Activated CD8-positive, alpha-beta memory T cell treated with anti-CD3 and anti-CD28 coated beads for 36 hours (primary cell): ENCODE results near the gene TRAPPC4. TPM values are rescaled to one million over a fixed set of nuclear protein-coding genes. Genes with fewer than 3 reads are reported as not detected.
"Not testable (repeated sequence)": the region's sequence is repeated elsewhere in the genome, so short reads cannot be mapped to it uniquely, and the experiment has no call there.

Experiments
- CTCF ChIA-PET: fragments of 350-600 bp; sonication (Branson Sonifier 250); formaldehyde crosslinking; loops from one replicate; lab custom pipeline; 2021; ENCODE audit warnings: antibody characterized with exemption; lab: Charles Lee
- POLR2A ChIA-PET: fragments of 350-600 bp; sonication (Branson Sonifier 250); formaldehyde crosslinking; loops from one replicate; lab custom pipeline; 2021; ENCODE audit warnings: antibody characterized with exemption; lab: Charles Lee
- total RNA-seq, 2 experiments: library from RNA; stranded (reverse); gene quantifications; one replicate each; pipeline ENCODE4 v1.2.3, GENCODE V29; 2021

The TRAPPC4 gene
- total RNA-seq, 2 experiments from 2014 or later: 136 to 145 TPM

- POLR2A ChIA-PET: interaction anchor here (0.6 kb wide), 1 partner anchor 8 kb away, joined by 6 read pairs; no protein-coding TSS in a partner anchor
- CTCF ChIA-PET: no interaction called here
These were observed 11.9 kb upstream of the TRAPPC4 start for GRCh38 chr11:119006656-119007055.

- POLR2A ChIA-PET: interaction anchor here (0.6 kb wide), 1 partner anchor 115 kb away, joined by 3 read pairs; no protein-coding TSS in a partner anchor
- CTCF ChIA-PET: interaction anchor here (1.4 kb wide), 1 partner anchor 310 kb away, joined by 3 read pairs; no protein-coding TSS in a partner anchor
These were observed 7.0 kb upstream of the TRAPPC4 start for GRCh38 chr11:119011476-119012053.

DNA sequence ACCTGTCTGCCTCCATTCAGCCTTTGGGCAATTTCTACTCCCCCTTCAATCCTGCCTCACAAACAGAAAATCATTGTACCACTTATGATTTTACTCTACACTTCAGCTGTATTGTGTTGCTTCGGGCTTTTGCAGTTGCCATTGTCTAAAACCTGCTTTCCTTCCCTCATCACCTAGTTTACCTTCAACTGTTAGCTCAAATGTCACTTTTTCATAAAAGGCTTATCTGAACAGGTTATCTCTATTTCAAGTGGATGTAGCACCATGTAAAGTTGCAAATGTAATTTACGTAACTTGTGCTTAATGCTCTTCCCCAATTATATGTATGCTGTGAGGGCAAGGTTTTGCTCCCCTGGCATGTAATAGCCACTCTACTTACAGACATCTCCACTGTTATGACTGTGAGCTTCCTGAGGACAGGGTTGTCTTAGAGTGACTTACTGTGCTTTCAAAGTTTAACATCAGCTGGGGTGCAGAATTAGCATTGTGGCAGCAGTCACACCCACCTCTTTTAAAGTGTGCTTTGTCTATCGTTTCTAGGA is 5.9 kb upstream of the TRAPPC4 start:
- ChIA-PET CTCF (interaction anchor here (1.3 kb wide), 1 partner anchor 11 kb away, joined by 3 read pairs; no protein-coding TSS in a partner anchor), POLR2A (interaction anchor here (0.6 to 0.7 kb wide), 2 partner anchors 10 to 15 kb away, joined by 3 to 5 read pairs; no protein-coding TSS in a partner anchor)

- CTCF ChIA-PET: interaction anchor here (0.9 to 1.3 kb wide), 3 partner anchors 10 to 42 kb away, joined by 3 to 4 read pairs (median 3); partner anchors contain the start of gene HYOU1
- POLR2A ChIA-PET: interaction anchor here (0.6 to 1.4 kb wide), 6 partner anchors 8 to 618 kb away, joined by 3 to 6 read pairs (median 4); partner anchors contain the start of gene CENATAC
These were observed 4.2 kb upstream of the TRAPPC4 start for GRCh38 chr11:119014209-119014924.

DNA sequence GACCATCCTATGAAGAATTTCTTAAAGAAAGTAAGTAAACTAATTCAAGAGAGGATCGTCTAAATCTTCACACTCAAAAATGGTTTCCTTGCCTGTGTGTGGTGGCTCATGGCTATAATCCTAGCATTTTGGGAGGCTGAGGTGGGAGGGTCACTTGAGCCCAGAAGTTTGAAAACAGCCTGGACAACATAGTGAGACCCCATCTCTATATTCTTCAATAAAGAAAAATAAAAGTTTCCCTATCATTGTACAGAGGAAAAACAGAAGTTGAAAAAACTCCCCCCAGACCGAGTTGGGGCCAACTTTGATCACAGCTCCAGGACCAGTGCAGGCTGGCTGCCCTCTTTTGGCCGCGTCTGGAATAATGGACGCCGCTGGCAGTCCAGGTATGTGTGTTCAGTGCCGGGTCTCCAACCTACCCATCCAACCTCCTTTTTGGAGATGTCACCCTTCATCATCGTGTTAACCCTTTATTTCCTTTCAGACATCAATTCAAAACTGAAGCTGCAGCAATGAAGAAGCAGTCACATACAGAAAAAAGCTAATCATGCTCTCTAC is 3.4 kb upstream of the TRAPPC4 start:
- ChIA-PET POLR2A (interaction anchor here (0.8 to 1.4 kb wide), 4 partner anchors 10 to 41 kb away, joined by 3 to 4 read pairs (median 3); partner anchors contain the start of gene CENATAC), CTCF (interaction anchor here (0.8 to 1.5 kb wide), 3 partner anchors 18 to 224 kb away, joined by 3 to 4 read pairs (median 3); partner anchors contain the start of genes CENATAC, DDX6 and HYOU1)

- CTCF ChIA-PET: interaction anchor here (1.0 to 1.5 kb wide), 3 partner anchors 14 to 225 kb away, joined by 3 to 4 read pairs (median 3); partner anchors contain the start of gene DDX6
These were observed 2.2 kb upstream of the TRAPPC4 start for GRCh38 chr11:119016216-119017009.

DNA sequence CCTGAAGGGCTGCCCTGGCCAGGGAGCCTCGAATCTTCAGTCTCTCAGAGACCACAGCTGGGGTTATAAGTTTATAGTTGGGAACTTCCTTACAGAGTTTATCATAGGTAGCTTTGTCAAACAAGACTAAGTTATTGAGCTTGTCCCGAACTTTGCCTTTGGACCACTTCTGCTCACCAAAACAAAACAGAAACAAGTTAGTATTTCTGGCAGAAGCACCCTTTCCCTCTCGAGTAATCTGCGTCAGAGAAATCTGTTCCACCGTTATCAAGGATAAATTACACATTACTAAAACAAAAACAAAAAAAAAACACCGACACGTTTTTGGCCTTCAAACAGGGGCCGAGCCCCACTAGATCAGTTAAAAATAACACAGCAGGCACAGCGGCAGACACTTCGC is 1.2 kb upstream of the TRAPPC4 start:
- CTCF ChIA-PET: not testable (repeated sequence)
- POLR2A ChIA-PET: interaction anchor here (2.8 kb wide), 1 partner anchor 19 kb away, joined by 18 read pairs; the partner anchor contains the start of gene CENATAC

More at GRCh38 chr11:119016216-119017009, 2.2 kb upstream of the TRAPPC4 start:
- POLR2A ChIA-PET: interaction anchor here (0.7 to 1.4 kb wide), 5 partner anchors 12 to 91 kb away, joined by 3 to 9 read pairs (median 3); no protein-coding TSS in a partner anchor

DNA sequence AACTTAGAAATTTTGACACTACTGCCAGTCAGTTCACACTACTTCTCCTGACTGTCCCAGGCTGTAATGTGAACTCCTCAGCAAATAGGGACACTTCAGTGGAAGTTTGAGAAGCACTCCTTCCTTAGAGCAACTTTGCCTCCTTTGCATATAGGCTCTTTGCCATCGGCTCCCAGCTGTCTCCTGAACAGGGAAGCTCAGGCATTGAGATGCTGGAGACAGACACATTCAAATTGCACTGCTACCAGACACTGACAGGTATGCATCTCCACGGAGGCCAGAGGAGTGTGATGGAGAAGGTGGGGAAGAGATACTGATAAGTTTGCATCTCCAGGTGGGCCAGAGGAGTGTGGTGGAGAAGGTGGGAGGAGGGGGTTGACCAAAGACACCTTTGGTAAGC is 1.4 kb downstream of the TRAPPC4 start:
- POLR2A ChIA-PET: interaction anchor here (2.3 kb wide), 1 partner anchor 10 kb away, joined by 6 read pairs; no protein-coding TSS in a partner anchor
- CTCF ChIA-PET: interaction anchor here (0.7 to 2.3 kb wide), 2 partner anchors 10 to 99 kb away, joined by 4 to 7 read pairs; partner anchors contain the start of gene SLC37A4

DNA sequence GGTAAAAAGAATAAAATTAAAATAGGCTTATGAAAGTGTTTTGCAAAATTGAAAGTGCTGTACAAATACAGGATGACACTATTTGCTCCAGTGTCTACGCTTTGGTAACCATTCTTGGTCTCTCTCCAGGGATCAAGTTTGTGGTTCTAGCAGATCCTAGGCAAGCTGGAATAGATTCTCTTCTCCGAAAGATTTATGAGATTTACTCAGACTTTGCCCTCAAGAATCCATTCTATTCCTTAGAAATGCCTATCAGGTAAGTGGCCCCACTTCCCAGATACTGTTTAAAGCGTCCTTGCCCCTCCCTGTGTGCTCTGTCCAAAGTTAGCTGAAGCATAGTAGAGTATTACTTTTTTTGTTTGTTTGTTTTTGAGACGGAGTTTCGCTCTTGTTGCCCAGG is 3.1 kb downstream of the TRAPPC4 start:
- POLR2A ChIA-PET: no interaction called here
- CTCF ChIA-PET: interaction anchor here (0.6 kb wide), 1 partner anchor 20 kb away, joined by 3 read pairs; no protein-coding TSS in a partner anchor

DNA sequence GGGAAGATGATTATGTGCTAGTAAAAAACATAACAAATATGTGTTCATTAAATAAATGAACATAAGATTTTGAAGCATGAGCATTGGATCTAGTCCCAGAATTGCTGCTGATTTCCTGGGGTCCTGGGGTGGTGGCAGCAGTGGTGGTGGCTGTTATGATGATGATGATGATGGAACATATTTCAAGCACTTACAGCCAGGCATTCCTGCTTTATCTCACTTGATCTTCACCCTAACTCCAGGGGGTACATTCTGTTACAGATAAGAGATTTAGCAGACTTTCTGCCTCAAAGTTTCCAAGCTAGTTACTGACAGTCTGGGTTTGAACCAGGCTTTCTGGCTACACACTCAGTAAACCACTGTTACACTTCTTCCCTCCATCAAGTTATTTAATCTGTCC is 5.2 kb downstream of the TRAPPC4 start:
- POLR2A ChIA-PET: no interaction called here
- CTCF ChIA-PET: interaction anchor here (0.8 to 1.1 kb wide), 2 partner anchors 10 to 299 kb away, joined by 3 read pairs; no protein-coding TSS in a partner anchor

GRCh38 chr11:119024430-119025098 is 6.0 kb downstream of the TRAPPC4 start:
- ChIA-PET POLR2A (interaction anchor here (0.5 kb wide), 1 partner anchor 61 kb away, joined by 8 read pairs; no protein-coding TSS in a partner anchor), CTCF (interaction anchor here (1.1 to 1.4 kb wide), 2 partner anchors 11 to 27 kb away, joined by 3 read pairs; no protein-coding TSS in a partner anchor)

DNA sequence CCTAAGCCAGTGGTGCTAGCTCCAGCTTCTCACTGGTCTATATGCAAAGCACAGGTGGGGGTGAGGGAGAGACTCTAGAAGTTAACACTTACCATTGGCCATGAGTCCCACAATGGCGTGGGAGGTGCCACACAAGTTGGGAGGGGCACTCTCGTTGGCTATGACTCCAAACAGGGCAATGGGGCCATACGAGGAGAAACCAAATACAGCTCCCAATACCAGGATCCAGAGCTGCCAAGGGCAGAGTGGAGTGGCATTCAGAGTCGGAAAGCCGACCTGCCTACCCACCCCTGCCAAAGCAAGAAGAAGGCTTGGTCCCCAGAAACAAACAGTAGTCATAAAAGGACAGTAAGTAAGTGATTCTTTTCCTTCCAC is 6.5 kb downstream of the TRAPPC4 start:
- CTCF ChIA-PET: interaction anchor here (1.4 kb wide), 1 partner anchor 28 kb away, joined by 3 read pairs; no protein-coding TSS in a partner anchor
- POLR2A ChIA-PET: interaction anchor here (0.5 kb wide), 1 partner anchor 60 kb away, joined by 8 read pairs; no protein-coding TSS in a partner anchor

GRCh38 chr11:119025541-119025940 is 7.0 kb downstream of the TRAPPC4 start:
- POLR2A ChIA-PET: no interaction called here
- CTCF ChIA-PET: interaction anchor here (0.8 to 1.4 kb wide), 2 partner anchors 9 to 28 kb away, joined by 3 read pairs; no protein-coding TSS in a partner anchor

GRCh38 chr11:119025978-119026766 is 7.6 kb downstream of the TRAPPC4 start:
- CTCF ChIA-PET: interaction anchor here (0.8 to 1.4 kb wide), 3 partner anchors 8 to 37 kb away, joined by 3 read pairs; no protein-coding TSS in a partner anchor
- POLR2A ChIA-PET: no interaction called here

DNA sequence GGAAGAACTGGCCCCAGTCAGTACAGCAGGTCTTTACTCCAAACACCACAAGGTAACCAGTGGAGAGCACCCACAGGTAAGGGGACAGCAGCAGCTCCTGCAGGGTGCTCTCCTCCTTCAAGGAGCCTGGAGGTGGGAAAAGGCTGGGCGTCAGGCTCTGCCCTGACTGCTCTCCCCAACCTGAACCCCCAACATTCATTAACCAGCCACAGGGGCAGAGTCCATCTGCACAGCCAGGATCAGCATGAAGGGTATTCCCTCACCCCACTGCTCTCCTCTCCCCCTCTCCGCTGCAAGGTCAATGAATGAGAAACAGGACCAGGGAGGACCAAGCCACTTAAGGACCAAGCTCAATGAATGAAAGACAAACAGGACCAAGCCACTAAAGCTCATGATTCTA is 8.4 kb downstream of the TRAPPC4 start:
- POLR2A ChIA-PET: no interaction called here
- CTCF ChIA-PET: interaction anchor here (1.0 kb wide), 1 partner anchor 36 kb away, joined by 3 read pairs; no protein-coding TSS in a partner anchor
